NCI-H146 treated with DMSO at 0.1 percent for 48 hours (cell line): ENCODE measurements around the gene OTUD3.
A peak's percentile ranks its signal among the peaks of the same experiment; 100 is the strongest.
"Not testable (repeated sequence)": the region's sequence is repeated elsewhere in the genome, so short reads cannot be mapped to it uniquely, and the experiment has no call there.

Experiments
- DNase-seq: peaks from one replicate; lab custom pipeline; 2025; ENCODE audit not compliant: unreplicated experiment; lab: John Stamatoyannopoulos, UW

The OTUD3 gene

DNA sequence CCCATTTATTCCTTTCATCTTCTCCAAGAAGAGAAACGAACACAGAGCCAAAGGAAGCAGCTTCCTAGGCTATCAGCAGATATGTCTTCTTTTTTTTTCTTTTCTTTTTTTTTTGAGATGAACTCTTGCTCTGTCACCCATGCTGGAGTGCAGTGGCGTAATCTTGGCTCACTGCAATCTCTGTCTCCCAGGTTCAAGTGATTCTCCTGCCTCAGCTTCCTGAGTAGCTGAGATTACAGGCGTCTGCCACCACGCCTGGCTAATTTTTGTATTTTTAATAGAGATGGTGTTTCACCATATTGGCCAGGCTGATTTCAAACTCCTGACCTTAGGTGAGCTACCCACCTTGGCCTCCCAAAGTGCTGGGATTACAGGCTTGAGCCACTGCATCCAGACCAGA is 13.6 kb upstream of the OTUD3 start:
- DNase-seq = not testable (repeated sequence)

DNA sequence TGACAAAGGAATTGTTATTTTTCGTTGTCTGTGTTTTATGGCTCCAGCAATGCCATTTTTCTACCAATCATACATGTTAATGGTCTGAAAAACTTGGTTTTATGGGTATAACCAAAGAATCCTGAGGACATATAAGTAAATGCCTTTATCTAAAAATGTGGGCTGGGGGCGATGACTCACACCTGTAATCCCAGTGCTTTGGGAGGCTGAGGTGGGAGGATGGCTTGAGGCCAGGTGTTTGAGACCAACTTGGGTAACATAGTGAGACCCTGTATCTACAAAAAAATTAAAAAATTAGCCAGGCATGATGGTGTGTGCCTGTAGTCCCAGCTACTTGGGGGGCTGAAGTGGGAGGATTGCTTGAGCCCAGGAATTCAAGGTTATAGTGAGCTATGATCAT is 12.7 kb upstream of the OTUD3 start:
- DNase-seq = not testable (repeated sequence)

DNA sequence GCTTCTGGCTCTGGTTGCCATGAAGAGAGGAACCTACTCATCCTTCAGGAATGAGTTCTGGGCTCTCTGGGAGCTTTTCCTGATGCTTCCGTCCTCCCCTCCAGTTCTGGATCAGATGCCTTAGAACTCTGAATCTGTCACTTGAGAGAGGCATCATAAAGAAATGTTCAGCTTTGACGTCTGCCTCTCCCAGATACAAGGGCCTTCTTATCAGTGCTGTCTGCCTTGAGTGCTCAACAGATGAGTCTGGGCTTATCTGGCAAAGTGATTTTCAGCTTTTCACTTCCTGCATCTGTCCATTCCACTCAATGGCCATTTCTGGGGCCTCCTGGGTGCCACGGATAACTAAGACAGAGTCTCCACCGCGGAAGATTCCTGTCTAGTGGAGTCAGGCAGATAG is 12.3 kb upstream of the OTUD3 start:
- no peak for DNase-seq

DNA sequence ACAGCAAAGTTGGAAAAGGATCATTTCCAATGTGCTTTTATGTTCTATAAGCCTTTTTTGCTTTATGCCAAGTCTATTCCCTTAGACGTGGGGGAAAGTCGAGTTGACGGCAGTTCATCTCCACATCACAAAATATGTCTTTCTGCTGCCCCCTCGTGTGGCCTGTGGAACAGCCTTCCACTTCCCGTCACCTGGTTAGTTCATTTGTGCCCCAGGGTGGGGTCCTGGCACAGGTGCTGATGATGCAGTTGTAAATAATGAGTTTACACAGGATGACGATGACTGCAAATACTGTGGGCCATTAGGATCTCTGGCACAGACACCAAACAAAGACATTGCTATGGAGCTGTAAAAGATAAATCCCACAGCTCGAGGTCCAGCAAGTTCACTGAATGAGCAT is 10.0 kb upstream of the OTUD3 start:
- DNase-seq = peak; percentile 85

DNA sequence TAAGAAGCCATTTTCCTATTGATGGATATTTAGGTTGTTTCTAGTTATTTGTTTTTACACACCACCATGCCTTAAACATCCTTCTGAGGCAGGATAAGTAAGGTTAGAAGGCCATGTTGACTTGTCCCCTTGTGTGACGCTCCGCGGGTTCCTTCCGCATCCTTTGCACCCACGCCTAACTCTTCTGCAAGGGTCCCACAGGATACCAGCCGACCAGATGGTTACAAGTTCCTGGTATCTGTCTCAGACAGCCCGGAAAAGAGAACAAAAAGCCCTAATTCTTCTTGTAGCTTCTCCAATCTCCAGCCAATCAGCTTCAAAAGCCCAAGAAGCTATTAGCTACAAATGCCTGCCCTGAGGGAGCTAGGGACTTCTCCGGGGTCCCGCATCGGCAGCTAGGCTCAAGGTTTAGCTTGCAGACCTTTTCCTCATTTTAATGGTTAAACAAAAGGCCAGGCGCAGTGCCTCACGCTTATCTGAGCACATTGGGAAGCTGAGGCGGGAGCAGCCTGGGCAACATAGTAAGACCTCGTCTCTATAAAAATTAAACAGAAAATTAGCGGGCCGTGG is 4.9 kb upstream of the OTUD3 start:
- no peak for DNase-seq

DNA sequence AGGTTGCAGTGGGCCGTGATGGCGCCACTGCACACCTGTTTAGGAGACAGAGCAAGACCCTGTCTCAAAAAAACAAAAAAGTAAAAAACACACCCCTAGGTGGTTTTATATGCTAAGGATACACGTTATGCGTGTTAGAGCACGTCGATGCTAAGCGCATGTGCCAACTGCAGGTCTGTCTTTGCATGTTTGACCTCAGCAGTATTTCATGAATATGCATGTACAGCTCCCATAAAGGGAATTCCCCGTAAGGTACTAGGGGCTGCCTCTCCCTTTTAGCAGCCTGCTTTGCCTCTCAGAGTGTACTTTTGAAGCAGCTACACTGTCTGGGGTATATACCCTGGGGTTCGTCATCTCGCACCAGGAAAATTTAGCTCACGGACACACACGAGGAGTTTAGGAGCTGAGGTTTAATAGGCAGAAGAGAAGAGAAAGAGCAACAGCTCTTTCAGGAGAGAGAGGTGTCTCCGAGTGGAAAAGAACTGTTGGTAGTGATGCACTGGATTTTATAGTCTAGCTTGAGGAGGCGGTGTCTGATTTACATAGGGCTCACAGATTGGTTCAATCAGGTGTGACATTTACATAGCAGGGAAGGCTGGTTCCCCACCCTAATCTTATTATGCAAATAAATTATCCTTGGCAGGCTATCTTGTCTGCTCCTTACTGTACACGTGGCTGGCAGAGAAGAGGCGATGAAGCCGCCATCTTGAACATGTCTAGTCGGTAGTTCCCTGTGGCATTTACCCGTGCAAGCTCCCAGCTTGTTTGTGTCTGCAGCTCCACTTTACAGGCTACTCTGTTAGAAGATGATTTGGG is 4.2 kb upstream of the OTUD3 start:
- peak; percentile 45 for DNase-seq

DNA sequence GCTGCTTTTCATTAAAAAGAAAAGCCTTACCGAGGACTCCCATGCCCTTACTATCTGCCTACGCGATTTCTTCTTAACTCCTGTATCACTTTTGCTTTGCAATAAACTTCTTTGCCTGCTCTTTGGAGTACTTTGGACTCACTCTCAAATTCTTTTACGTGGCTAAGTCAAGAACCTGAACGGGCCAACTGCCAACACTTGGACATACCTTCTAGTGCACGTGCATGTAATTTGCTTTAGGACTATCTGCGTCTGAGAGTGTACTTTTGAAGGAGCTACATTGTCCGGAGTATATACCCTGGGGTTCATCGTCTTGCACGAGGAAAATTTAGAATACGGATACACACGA is 3.6 kb upstream of the OTUD3 start:
- DNase-seq = no peak

DNA sequence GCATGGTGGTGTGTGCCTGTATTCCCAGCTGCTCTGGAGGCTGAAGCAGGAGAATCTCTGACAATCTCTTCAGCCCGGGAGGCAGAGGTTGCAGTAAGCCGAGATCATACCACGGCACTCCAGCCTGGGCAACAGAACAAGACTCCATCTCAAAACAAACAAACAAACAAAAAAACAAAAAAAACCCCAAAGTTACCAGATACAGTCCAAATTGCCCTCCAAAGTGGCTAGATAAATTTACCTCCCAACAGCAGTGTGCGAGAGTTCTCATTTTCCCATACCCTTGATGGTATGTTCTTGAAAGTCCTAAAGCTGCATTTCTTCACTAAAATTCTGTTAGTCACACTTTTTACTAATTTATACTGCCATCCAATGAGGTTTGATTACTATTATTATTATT is 3.0 kb upstream of the OTUD3 start:
- DNase-seq = no peak

DNA sequence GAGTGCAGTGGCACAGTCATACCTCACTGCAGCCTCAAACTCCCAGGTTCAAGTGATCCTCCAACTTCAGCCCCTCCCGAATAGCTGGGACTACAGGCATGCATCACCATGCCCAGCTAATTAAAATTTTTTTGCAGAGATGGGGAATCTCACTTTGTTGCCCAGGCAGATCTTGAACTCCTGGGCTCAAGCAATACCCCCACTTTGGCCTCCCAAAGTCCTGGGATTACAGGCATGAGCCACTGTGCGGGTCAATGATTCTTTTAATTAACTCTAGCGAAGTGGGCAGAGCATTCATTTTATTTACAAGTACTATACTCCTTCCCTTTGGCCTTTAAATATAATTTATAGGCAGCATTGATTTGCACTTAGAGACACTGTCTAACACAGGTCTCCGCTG is 2.5 kb upstream of the OTUD3 start:
- DNase-seq = no peak

DNA sequence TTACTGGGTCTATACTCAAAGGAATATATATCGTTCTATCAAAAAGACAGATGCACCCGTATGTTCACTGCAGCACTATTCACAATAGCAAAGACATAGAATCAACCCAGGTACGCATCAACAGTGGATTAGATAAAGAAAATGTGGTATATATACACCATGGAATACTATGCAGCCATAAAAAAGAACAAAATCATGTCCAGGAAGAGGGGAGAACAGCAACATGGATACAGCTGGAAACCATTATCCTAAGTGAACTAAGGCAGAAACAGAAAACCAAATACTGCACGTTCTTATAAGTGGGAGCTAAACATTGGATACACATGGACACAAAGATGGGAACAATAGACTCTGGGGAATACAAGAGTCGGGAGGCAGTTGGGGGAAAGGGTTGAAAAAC is 1.4 kb upstream of the OTUD3 start:
- DNase-seq = not testable (repeated sequence)

DNA sequence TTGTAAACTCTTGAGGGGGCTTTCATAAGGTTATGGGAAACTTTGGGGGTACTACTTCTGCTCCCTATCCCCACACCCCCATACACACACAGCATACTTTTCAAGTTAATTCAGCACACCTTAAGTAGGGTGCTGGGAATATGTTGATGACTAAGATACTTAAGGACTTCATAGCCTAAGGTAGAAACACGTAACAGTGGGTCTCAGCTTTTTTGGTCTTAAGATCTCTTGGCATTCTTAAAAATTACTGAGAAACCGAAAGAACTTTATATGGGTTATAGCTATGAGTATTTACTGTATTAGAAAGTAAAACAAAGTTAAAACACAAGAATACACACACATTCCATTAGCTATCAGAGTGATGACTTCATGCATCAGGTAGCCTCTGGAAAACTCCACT is 2.1 kb downstream of the OTUD3 start:
- no peak for DNase-seq

DNA sequence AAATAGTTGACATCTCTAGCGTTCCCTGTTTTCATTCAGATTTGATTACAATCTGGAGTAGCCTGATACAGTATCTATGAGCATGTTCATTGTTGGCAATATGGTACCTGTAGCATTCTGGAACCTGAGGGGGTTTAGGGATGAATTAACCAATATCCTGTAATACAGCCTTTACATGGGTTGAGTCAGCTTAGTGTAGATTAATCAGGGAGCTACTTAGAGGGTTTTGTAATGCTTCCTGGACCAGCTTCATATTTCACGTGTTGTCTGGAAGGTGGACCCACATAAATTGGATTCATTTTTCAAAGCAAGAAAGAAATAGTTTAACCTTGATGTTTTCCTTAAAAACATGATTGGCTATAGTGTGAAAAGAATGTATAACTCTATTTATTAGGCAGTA is 3.6 kb downstream of the OTUD3 start:
- DNase-seq = no peak

DNA sequence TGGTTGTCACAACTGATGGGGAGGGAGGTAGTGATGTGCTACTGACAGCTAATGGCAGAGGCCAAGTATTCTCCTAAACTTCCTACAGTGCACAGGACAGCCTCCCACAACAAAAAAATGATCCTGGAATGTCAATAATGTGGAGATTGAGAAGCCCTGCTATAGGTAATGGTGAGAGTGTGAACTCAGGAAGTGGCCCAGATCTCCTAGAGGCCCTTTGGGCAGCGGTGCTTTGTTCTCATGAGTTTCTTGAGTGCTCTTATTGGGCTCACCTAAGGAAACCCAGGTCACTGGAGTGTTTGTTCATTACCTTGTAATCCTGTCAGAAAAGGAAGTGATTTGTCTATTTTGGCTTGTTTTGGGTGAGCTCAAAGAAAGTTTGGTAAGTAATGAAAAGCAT is 5.9 kb downstream of the OTUD3 start:
- no peak for DNase-seq

DNA sequence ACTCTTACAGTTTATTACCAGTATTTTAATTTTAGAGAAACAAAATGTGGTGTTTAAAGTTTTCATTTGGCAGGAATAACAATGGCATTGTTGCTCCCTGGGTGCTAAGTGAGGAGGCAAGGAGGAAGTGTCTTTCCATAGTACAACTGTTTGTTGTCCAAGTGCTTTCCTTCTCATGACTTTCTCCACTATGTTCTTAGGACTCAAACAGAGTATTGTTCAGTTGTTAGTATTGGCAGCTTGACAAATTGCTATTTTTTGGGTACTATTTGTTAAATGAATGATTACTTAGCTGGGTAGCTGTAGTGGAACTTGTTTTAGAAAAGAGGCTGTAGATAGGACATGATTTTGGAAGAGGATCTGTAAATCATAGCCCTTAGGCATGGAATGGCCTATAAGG is 7.5 kb downstream of the OTUD3 start:
- no peak for DNase-seq

DNA sequence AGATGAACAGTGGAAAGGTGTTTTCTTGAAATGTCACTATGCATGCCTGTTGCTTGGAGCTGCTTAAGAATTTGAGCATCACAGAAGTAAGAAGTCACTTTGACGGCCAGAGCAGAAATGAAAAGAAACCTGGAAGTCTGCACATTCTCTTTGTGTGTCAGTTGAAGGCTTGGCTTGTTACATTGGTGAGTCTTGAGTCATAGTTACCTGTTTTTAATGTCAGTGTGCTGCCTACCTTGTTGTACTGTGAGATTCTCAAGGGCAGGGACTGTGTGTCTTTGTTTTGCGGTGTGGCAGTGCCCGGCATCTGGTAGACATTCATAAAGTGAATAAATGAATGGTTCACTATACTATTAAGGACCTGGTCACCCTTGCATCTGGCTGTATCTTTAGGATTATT is 9.9 kb downstream of the OTUD3 start:
- no peak for DNase-seq

DNA sequence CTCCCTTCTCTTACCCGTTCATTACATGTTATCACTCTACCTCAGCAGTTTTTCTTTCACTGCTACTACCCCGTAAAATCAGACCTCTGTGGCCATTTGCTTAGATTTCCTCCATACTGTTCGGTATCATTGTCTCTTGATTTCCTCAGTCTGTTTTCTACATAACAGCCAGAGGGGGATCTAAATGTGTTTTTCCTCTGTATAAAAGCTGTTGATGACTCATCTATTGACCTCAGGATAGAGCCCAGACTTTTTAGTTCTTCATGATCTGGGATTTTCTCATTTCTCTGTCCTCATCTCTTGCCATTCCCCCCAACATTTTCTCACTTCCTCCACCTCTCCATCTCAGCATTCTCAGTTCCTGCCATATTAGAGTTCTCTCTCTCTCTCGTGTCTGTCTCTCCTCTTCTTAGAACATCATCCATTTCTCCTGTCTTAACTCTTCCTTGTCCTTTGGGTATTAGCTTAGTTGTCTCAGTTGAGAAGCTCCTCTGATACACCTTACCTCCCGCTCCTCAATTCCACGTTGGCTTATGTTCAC is 10.5 kb downstream of the OTUD3 start:
- no peak for DNase-seq

DNA sequence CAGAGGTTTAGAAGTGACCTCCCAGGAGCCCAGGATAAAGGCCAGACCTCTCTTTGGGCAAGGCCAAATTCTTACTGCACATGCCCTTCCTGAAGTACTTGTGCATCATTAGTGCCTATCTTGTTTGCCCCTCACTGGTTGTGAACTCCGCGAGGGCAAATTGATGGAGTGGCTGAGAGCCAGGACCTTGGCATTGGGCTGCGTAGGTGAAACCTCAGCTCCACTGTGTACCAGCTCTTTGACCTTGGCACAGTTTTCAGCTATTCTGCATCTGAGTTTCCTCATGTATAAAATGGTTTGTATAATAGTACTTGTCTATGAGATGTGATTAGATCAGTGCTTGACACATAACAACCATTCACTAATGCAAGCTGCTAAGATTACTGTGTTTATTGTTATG is 11.5 kb downstream of the OTUD3 start:
- DNase-seq = no peak

DNA sequence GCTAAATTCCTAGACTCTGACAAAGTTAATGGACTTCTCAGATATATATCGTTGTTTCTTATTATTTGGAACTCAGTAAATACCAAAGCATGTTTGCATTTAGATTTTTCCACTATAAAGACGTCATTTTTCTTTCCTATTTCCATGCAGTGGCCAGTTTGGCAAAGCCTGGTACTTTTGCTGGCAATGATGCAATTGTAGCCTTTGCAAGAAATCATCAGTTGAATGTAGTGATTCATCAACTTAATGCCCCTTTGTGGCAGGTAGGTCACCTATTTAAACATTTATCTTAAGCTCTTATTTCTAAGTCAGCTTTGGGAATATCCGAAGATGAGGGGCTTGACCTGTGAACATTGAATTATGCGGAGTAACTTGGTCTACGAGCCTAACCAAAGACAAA is 12.0 kb downstream of the OTUD3 start:
- DNase-seq = no peak

DNA sequence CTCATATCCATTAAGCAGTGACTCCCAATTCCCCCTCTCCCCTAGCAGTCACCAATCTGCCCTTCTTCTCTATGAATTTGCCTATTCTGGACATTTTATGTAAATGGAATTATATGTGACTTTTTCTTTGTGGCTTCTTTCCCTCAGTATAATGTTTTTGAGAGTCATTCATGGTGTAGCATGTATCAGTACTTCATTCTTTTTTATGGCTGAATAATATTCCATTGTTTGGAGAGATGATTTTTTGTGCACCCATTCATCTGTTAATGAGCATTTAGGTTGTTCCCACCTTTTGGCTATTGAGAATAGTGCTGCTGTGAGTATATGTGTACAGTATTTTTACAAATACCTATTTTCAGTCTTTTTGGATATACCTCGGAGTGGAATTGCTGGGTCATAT is 19.5 kb downstream of the OTUD3 start:
- DNase-seq = no peak

DNA sequence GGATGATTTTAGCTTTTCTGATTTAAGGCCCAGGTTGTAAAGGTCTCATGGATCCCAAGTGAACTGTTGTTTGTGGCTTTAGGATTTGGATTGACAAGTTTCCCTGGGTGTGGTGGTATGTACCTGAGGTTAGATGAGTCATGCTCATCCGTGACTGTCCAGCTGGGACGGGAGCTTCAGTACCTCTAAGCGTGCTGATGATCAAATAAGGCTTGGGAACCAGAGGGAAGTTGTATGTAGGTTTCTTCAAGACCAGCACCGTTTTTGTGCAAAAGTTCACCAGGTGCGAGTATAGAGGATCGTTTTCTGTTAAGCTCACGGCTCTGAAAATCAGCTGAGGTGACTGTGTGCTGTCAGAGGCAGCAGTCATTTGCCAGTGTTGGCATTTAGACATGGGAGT is 21.4 kb downstream of the OTUD3 start:
- no peak for DNase-seq

DNA sequence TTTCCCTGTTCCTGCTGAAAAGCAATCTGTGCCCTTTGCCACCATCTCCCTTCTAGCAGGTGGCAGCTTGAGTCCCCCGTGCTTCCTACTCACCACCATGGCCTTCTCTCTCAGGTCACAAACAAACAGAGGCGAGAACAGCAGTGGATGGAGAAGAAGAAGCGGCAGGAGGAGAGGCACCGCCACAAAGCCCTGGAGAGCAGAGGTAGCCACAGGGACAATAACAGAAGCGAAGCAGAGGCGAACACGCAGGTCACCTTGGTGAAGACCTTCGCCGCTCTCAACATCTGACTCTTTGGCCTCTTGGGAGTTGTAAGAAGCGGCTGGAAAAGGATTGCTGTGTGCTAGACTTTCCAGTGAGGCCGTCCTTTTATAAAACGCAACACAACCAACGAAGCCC is 25.3 kb downstream of the OTUD3 start:
- no peak for DNase-seq

DNA sequence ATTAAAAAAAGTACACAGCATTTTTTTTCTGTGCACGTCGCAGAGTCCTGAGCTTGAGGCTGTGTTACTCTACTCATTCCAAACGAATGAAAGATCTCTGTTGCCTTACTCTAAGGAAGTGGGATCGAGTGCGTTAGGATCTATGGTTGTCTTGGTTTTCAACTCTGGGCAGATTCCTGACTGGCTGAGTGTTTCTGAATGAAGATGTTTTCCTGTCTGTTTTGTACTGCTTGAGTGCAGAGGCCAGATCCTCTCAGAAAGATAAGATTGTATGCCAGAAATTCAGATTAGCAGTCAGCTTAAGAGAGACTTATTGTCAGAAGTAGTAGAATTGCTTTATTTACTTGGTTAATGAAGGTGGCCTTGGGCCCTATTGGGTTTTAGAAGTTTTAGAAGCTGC is 27.2 kb downstream of the OTUD3 start:
- no peak for DNase-seq

DNA sequence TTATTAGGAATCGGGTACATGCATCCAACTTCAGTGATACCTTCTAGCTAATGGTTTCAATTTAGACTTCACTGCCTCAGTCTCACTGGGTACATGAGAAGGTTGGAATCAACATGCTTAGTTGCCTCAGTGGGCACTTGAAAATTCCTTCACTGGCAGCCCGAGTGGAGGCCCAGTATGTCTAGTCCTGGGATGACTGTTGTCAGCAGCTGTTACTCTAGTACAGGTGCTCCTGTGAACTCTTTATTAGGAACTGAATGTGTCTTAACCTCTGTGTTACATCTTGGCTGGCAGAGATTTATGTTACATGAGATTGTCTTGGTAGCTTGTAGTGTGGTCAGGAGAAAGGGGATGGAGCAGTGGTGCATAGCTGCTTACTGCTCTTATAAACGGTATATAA is 27.8 kb downstream of the OTUD3 start:
- DNase-seq = no peak
